HepG2 (cell line): Measurements from ENCODE around the gene NAGS. TPM values are rescaled to one million over a fixed set of nuclear protein-coding genes. Genes with fewer than 3 reads are reported as not detected.

Experiments used
- FLYWCH1 ChIP-seq: sonication (generic); formaldehyde crosslinking; IDR thresholded peaks from 2 replicates; pipeline ENCODE4 v1.8.1; 2023; ENCODE audit warnings: mild to moderate bottlenecking, missing genetic modification reagents
- JARID2 ChIP-seq: sonication (generic); formaldehyde crosslinking; IDR thresholded peaks from 2 replicates; pipeline ENCODE4 v1.8.1; 2023; ENCODE audit warnings: missing genetic modification reagents, inconsistent platforms; ENCODE audit not compliant: insufficient replicate concordance
- MAX ChIP-seq: IDR thresholded peaks from 2 replicates; pipeline ENCODE4 v1.6.1; 2012; ENCODE audit warnings: inconsistent platforms
- NFAT5 ChIP-seq: sonication (generic); formaldehyde crosslinking; IDR thresholded peaks from 2 replicates; pipeline ENCODE4 v1.4.0; 2020; ENCODE audit warnings: missing genetic modification reagents
- NFYC ChIP-seq: IDR thresholded peaks from 2 replicates; pipeline ENCODE4 v1.6.1; 2016; ENCODE audit warnings: missing genetic modification reagents, missing compliant biosample characterization
- PHF20 ChIP-seq: sonication (generic); formaldehyde crosslinking; IDR thresholded peaks from 2 replicates; pipeline ENCODE4 v1.5.0; 2020; ENCODE audit warnings: mild to moderate bottlenecking, missing genetic modification reagents
- THRA ChIP-seq: sonication (generic); formaldehyde crosslinking; IDR thresholded peaks from 2 replicates; pipeline ENCODE4 v1.4.0; 2020; ENCODE audit warnings: missing genetic modification reagents, borderline replicate concordance
- ZNF180 ChIP-seq: sonication (generic); formaldehyde crosslinking; IDR thresholded peaks from 2 replicates; pipeline ENCODE4 v1.4.0; 2020; ENCODE audit warnings: low read depth, missing genetic modification reagents, borderline replicate concordance
- ZNF563 ChIP-seq: sonication (generic); formaldehyde crosslinking; IDR thresholded peaks from 2 replicates; pipeline ENCODE4 v1.8.0; 2022; ENCODE audit warnings: mild to moderate bottlenecking, moderate library complexity, missing genetic modification reagents
- ZNF747 ChIP-seq: sonication (generic); formaldehyde crosslinking; IDR thresholded peaks from 2 replicates; pipeline ENCODE4 v1.8.1; 2023; ENCODE audit warnings: missing genetic modification reagents, mild to moderate bottlenecking, borderline replicate concordance
- ZSCAN31 ChIP-seq: sonication (generic); formaldehyde crosslinking; IDR thresholded peaks from 2 replicates; pipeline ENCODE4 v1.5.0; 2020; ENCODE audit warnings: low read depth, mild to moderate bottlenecking, missing genetic modification reagents
- polyA plus RNA-seq, 8 experiments: library from polyadenylated mRNA; depleted of rRNA in 3 of 8; stranded (reverse) in 7 of 8; unstranded in 1 of 8; fragments of >200 nt; fragmentation: Illumina TruSeq in 4 of 8; extraction: Trizol in 4 of 8; gene quantifications; 2 replicates each; pipeline versions ENCODE4 v1.2.1 to v1.2.3, GENCODE V29; 2011 to 2016; ENCODE audit warnings: low read depth in 4 of 8, missing spikeins in 1 of 8, mixed read lengths in 1 of 8; ENCODE audit not compliant: insufficient read depth in 1 of 8
- total RNA-seq, 5 experiments: library from RNA; depleted of rRNA; stranded (reverse); fragments of >200 nt; fragmentation: Illumina TruSeq; extraction: Trizol; gene quantifications; 2 replicates each; pipeline ENCODE4 v1.2.3, GENCODE V29; 2016; ENCODE audit warnings: low read depth in 1 of 5
- TF ChIP-seq, protein P1 (sequence below): IDR thresholded peaks from 2 replicates; pipeline ENCODE4 v1.6.1; 2016; ENCODE audit warnings: low read depth
- TF ChIP-seq, protein P2 (sequence below): sonication (generic); formaldehyde crosslinking; IDR thresholded peaks from 2 replicates; pipeline ENCODE4 v1.4.0; 2020; ENCODE audit warnings: missing genetic modification reagents, borderline replicate concordance

Gene NAGS
- total and polyA plus RNA-seq, 2 of the 13 experiments (the other 11 are each of a cell fraction or from before 2014, with no cell fraction given), result 4.3 to 5.1 TPM

DNA sequence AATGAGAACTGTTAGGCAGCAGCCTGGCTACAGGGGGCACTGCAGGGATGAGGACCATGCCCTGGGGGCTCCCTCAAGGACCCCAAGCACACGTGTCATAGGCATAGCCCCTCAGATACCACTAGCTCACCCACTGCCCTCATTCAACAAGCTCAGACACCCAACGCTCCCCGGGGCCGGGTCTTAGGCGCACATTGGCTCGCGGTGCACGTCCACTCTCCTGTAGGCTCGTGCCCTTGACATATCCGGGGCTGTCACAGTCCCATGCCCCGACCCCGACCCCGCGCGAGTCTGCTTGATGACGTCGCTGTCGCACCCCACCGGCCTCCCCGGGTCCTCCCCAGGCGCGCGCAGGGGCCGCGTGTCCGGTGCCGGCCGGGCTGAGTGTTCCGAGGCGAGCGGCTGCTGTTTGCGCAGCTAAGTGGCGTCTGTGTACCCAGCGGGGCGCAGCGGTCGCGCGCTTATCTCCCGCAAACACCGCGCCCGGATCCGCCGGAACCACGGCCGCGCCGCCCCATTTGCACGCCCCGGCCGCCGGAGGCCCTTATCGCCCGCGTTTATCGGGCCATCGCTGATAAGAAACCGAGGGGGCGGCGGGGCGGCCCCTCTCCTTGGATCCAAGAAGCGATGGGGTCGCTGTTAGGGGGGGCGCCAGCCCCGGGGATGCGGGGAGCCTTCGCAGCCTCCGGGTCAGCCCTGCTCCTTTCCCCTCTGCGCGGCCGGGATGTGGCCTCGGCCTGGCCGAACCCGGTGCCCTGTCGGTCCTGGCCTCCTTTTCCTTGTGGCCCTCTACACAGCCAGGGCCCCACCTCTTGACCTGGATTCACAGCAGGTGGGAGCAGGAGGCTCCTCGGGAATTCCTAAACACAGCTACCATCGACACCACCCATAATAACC is 20.7 kb upstream of the NAGS start (continued):
- TF ChIP-seq JARID2 (CRISPR knock-in tag) (no peak), PHF20 (CRISPR knock-in tag) (peak; percentile 55; the same call in 1 of the 2 replicates), ZSCAN31 (CRISPR knock-in tag) (peak; percentile 79; the same call in 1 of the 2 replicates), THRA (peak; percentile 76), FLYWCH1 (peak; percentile 41; the same call in 1 of the 2 replicates), NFAT5 (CRISPR knock-in tag) (peak; percentile 89), ZNF180 (CRISPR knock-in tag) (0 out of 2 replicates have a peak, but pooled peaks have one; percentile 45), NFYC (CRISPR knock-in tag) (no peak), ZNF563 (CRISPR knock-in tag) (peak; percentile 91), MAX (peak; percentile 84), ZNF747 (CRISPR knock-in tag) (peak; percentile 95; the same call in 1 of the 2 replicates)
- TF ChIP-seq, protein P1, sequence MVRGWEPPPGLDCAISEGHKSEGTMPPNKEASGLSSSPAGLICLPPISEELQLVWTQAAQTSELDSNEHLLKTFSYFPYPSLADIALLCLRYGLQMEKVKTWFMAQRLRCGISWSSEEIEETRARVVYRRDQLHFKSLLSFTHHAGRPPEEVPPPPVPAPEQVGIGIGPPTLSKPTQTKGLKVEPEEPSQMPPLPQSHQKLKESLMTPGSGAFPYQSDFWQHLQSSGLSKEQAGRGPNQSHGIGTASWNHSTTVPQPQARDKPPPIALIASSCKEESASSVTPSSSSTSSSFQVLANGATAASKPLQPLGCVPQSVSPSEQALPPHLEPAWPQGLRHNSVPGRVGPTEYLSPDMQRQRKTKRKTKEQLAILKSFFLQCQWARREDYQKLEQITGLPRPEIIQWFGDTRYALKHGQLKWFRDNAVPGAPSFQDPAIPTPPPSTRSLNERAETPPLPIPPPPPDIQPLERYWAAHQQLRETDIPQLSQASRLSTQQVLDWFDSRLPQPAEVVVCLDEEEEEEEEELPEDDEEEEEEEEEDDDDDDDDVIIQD, result no peak
- TF ChIP-seq, protein P2, sequence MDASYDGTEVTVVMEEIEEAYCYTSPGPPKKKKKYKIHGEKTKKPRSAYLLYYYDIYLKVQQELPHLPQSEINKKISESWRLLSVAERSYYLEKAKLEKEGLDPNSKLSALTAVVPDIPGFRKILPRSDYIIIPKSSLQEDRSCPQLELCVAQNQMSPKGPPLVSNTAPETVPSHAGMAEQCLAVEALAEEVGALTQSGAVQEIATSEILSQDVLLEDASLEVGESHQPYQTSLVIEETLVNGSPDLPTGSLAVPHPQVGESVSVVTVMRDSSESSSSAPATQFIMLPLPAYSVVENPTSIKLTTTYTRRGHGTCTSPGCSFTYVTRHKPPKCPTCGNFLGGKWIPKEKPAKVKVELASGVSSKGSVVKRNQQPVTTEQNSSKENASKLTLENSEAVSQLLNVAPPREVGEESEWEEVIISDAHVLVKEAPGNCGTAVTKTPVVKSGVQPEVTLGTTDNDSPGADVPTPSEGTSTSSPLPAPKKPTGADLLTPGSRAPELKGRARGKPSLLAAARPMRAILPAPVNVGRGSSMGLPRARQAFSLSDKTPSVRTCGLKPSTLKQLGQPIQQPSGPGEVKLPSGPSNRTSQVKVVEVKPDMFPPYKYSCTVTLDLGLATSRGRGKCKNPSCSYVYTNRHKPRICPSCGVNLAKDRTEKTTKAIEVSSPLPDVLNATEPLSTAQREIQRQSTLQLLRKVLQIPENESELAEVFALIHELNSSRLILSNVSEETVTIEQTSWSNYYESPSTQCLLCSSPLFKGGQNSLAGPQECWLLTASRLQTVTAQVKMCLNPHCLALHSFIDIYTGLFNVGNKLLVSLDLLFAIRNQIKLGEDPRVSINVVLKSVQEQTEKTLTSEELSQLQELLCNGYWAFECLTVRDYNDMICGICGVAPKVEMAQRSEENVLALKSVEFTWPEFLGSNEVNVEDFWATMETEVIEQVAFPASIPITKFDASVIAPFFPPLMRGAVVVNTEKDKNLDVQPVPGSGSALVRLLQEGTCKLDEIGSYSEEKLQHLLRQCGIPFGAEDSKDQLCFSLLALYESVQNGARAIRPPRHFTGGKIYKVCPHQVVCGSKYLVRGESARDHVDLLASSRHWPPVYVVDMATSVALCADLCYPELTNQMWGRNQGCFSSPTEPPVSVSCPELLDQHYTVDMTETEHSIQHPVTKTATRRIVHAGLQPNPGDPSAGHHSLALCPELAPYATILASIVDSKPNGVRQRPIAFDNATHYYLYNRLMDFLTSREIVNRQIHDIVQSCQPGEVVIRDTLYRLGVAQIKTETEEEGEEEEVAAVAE, result no peak
